Measurements from ENCODE around the gene SLC15A4. TPM values are rescaled to one million over a fixed set of nuclear protein-coding genes. Genes with fewer than 3 reads are reported as not detected.
"Not testable (repeated sequence)": the region's sequence is repeated elsewhere in the genome, so short reads cannot be mapped to it uniquely, and the experiment has no call there.

Gene SLC15A4
- total RNA-seq, 1 experiment from 2014 or later = 32.0 TPM

DNA sequence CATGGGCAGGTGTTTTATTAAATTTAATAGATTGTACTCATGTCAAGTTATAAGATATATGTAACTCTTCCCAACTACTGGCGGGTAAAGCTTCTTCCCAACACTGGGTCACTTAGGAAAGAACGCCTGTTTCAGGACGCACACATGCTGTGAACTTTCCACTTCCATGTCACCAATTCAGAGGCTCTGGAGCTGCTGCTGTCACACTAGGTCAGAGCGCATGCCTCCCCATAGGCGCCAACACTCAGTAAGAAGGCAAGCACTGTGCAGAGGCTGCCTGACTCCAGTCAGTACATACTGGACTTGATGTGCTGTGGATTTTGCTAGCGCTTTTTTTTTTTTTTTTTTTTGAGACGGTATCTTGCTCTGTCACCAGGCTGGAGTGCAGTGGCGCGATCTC, 17.2 kb downstream of the SLC15A4 start:
- ChIA-PET CTCF (interaction anchor here (0.8 to 1.0 kb wide), 2 partner anchors 23 to 931 kb away, joined by 3 to 4 read pairs; no protein-coding TSS in a partner anchor), POLR2A (no interaction called here)
- intact Hi-C loops (cut with micrococcal nuclease) = no loop called here
- Mint-ChIP-seq H3K9me3 (ENCODE audit: unreplicated experiment) (no peaks in the 10 kb centered on the region), H3K27ac (ENCODE audit: low read depth, unreplicated experiment) (no peak overlapping the region), H3K4me3 (ENCODE audit: unreplicated experiment) (no peak overlapping the region), H3K27me3 (ENCODE audit: insufficient read depth, unreplicated experiment) (no peaks in the 10 kb centered on the region), H3K36me3 (ENCODE audit: insufficient read depth, unreplicated experiment) (peaks cover 77% of the 10 kb centered on the region), H3K4me1 (ENCODE audit: insufficient read depth, unreplicated experiment) (peaks cover 26% of the 10 kb centered on the region)
- DNase-seq (ENCODE audit: unreplicated experiment) = no peak
- TF ChIP-seq, protein P1, sequence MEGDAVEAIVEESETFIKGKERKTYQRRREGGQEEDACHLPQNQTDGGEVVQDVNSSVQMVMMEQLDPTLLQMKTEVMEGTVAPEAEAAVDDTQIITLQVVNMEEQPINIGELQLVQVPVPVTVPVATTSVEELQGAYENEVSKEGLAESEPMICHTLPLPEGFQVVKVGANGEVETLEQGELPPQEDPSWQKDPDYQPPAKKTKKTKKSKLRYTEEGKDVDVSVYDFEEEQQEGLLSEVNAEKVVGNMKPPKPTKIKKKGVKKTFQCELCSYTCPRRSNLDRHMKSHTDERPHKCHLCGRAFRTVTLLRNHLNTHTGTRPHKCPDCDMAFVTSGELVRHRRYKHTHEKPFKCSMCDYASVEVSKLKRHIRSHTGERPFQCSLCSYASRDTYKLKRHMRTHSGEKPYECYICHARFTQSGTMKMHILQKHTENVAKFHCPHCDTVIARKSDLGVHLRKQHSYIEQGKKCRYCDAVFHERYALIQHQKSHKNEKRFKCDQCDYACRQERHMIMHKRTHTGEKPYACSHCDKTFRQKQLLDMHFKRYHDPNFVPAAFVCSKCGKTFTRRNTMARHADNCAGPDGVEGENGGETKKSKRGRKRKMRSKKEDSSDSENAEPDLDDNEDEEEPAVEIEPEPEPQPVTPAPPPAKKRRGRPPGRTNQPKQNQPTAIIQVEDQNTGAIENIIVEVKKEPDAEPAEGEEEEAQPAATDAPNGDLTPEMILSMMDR (IDR thresholded peaks at IDR 0.05; ENCODE audit: unreplicated experiment) = no peak
- BruUV-seq (replicated peaks) = no TSS peak

DNA sequence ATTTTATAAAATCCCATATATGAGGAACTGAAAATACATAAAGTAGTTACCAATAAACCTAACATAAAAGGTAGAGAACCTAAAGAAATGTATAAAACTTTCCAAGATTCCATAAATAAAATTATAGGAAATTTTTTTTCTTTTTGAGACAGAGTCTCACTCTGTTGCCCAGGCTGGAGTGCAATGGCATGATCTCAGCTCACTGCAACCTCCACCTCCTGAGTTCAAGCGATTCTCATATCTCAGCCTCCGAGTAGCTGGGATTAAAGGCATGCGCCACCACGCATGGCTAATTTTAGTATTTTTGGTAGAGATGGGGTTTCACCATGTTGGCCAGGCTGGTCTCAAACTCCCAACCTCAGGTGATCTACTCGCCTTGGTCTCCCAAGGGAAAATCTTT, 18.4 kb downstream of the SLC15A4 start:
- Mint-ChIP-seq H3K36me3 (ENCODE audit: insufficient read depth, unreplicated experiment) (peaks cover 77% of the 10 kb centered on the region), H3K4me1 (ENCODE audit: insufficient read depth, unreplicated experiment) (peaks cover 17% of the 10 kb centered on the region)
- BruUV-seq (replicated peaks); H3K9me3 Mint-ChIP-seq (ENCODE audit: unreplicated experiment); H3K4me3 Mint-ChIP-seq (ENCODE audit: unreplicated experiment); CTCF ChIA-PET; DNase-seq (ENCODE audit: unreplicated experiment); intact Hi-C loops (cut with micrococcal nuclease); H3K27me3 Mint-ChIP-seq (ENCODE audit: insufficient read depth, unreplicated experiment); H3K27ac Mint-ChIP-seq (ENCODE audit: low read depth, unreplicated experiment): not testable (repeated sequence)
- POLR2A ChIA-PET = interaction anchor here (1.6 kb wide), 1 partner anchor 18 kb away, joined by 6 read pairs; the partner anchor contains the start of gene SLC15A4

DNA sequence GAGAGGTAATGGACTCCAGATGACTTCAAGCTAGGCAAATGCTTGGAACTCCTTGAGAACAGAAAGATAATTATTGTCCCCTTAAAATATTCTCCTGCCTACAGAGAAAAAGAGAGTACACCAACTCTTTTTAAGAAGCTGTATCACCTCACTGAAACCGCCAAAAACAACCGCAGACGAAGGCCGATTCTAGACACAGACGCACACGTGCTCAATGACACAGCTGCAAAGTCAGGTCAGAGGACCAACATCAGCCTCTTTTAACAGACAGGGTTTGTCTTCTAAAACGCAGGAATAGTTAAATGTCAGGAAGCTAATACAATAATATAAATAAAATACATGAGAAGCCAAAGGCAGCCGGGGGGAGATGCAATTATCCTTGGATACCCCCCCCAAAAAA, 19.0 kb downstream of the SLC15A4 start:
- POLR2A ChIA-PET = interaction anchor here (1.6 kb wide), 1 partner anchor 19 kb away, joined by 6 read pairs; the partner anchor contains the start of gene SLC15A4
- H3K27me3 Mint-ChIP-seq (ENCODE audit: insufficient read depth, unreplicated experiment) = no peaks in the 10 kb centered on the region
- H3K36me3 Mint-ChIP-seq (ENCODE audit: insufficient read depth, unreplicated experiment) = peaks cover 77% of the 10 kb centered on the region
- H3K27ac Mint-ChIP-seq (ENCODE audit: low read depth, unreplicated experiment) = no peak overlapping the region
- no peak overlapping the region for H3K4me3 Mint-ChIP-seq (ENCODE audit: unreplicated experiment)
- H3K9me3 Mint-ChIP-seq (ENCODE audit: unreplicated experiment) = no peaks in the 10 kb centered on the region
- intact Hi-C loops (cut with micrococcal nuclease) = no loop called here
- BruUV-seq (replicated peaks) = no TSS peak
- H3K4me1 Mint-ChIP-seq (ENCODE audit: insufficient read depth, unreplicated experiment) = peaks cover 12% of the 10 kb centered on the region
- no peak for DNase-seq (ENCODE audit: unreplicated experiment)
- TF ChIP-seq, protein P1 (IDR thresholded peaks at IDR 0.05; ENCODE audit: unreplicated experiment) = no peak
- CTCF ChIA-PET = no interaction called here

DNA sequence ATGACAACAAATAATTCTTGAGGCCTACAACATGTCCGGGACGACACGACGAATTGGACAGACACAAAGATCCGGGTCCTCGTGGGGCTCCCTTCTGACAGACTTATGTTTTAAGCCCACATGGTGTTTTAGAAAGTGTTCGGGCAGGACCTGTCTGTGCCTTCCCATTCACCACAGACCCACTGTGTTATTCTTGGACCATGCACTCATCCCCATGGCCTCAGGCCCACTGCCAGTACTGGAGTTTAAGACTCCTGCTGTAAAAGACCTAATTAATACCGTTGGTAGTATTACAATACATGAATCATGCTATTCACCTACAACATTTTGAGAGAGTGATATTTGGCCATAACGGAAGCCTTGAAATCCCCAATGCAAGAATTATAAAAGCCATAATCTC, 20.0 kb downstream of the SLC15A4 start:
- H3K36me3 Mint-ChIP-seq (ENCODE audit: insufficient read depth, unreplicated experiment) = peaks cover 79% of the 10 kb centered on the region
- BruUV-seq (replicated peaks) = no TSS peak

More for the DNA sequence above, 20.0 kb downstream of the SLC15A4 start:
- no peak for DNase-seq (ENCODE audit: unreplicated experiment)
- no peak overlapping the region for H3K27ac Mint-ChIP-seq (ENCODE audit: low read depth, unreplicated experiment)
- TF ChIP-seq, protein P1 (IDR thresholded peaks at IDR 0.05; ENCODE audit: unreplicated experiment) = no peak
- H3K27me3 Mint-ChIP-seq (ENCODE audit: insufficient read depth, unreplicated experiment) = no peaks in the 10 kb centered on the region
- H3K4me1 Mint-ChIP-seq (ENCODE audit: insufficient read depth, unreplicated experiment) = peaks cover 12% of the 10 kb centered on the region
- intact Hi-C loops (cut with micrococcal nuclease) = no loop called here
- CTCF ChIA-PET = no interaction called here
- POLR2A ChIA-PET = no interaction called here
- no peaks in the 10 kb centered on the region for H3K9me3 Mint-ChIP-seq (ENCODE audit: unreplicated experiment)
- no peak overlapping the region for H3K4me3 Mint-ChIP-seq (ENCODE audit: unreplicated experiment)

Measured in MCF 10A (cell line).